Middle frontal gyrus (tissue), 1 donor: ENCODE results near the gene KBTBD12.
"Not testable (repeated sequence)": the region's sequence is repeated elsewhere in the genome, so short reads cannot be mapped to it uniquely, and the experiment has no call there.

Source experiments
- DNase-seq: peaks from one replicate; pipeline ENCODE4 v3.0.0-alpha.2; 2015; ENCODE audit warnings: low spot score; ENCODE audit errors: extremely low spot score

The KBTBD12 gene

GRCh38 chr3:127903611-127904375 is 11.2 kb upstream of the KBTBD12 start:
- DNase-seq = no peak

- no peak for DNase-seq
Measured at GRCh38 chr3:127905556-127905955, 9.5 kb upstream of the KBTBD12 start.

GRCh38 chr3:127906653-127907052 is 8.4 kb upstream of the KBTBD12 start:
- DNase-seq = not testable (repeated sequence)

GRCh38 chr3:127908202-127908601 is 6.8 kb upstream of the KBTBD12 start:
- no peak for DNase-seq

- no peak for DNase-seq
Measured at GRCh38 chr3:127908951-127909350, 6.1 kb upstream of the KBTBD12 start.

GRCh38 chr3:127909646-127910045 is 5.4 kb upstream of the KBTBD12 start:
- DNase-seq = no peak

GRCh38 chr3:127911421-127911931 is 3.6 kb upstream of the KBTBD12 start:
- DNase-seq = no peak

GRCh38 chr3:127913841-127914240 is 1.2 kb upstream of the KBTBD12 start:
- not testable (repeated sequence) for DNase-seq

GRCh38 chr3:127914584-127914983 is 448 bp upstream of the KBTBD12 start:
- no peak for DNase-seq

- no peak for DNase-seq
Measured at GRCh38 chr3:127915937-127916493, 983 bp downstream of the KBTBD12 start.

GRCh38 chr3:127920738-127921137 is 5.7 kb downstream of the KBTBD12 start:
- DNase-seq = no peak

- DNase-seq = no peak
Measured at GRCh38 chr3:127923611-127924010, 8.6 kb downstream of the KBTBD12 start.

GRCh38 chr3:127925384-127925783 is 10.4 kb downstream of the KBTBD12 start:
- no peak for DNase-seq

- DNase-seq = no peak
Measured at GRCh38 chr3:127927829-127928604, 13.0 kb downstream of the KBTBD12 start.

GRCh38 chr3:127929818-127930413 is 14.9 kb downstream of the KBTBD12 start:
- no peak for DNase-seq

- DNase-seq = no peak
Measured at GRCh38 chr3:127933396-127933795, 18.4 kb downstream of the KBTBD12 start.

GRCh38 chr3:127938800-127939199 is 23.8 kb downstream of the KBTBD12 start:
- no peak for DNase-seq

GRCh38 chr3:127940116-127940515 is 25.1 kb downstream of the KBTBD12 start:
- no peak for DNase-seq

- DNase-seq = no peak
Measured at GRCh38 chr3:127942613-127943012, 27.6 kb downstream of the KBTBD12 start.

- DNase-seq = no peak
Measured at GRCh38 chr3:127948211-127948610, 33.2 kb downstream of the KBTBD12 start.

- DNase-seq = no peak
Measured at GRCh38 chr3:127949446-127950055, 34.5 kb downstream of the KBTBD12 start.
